GM12878 (cell line): ENCODE results near the gene LRRC10B. TPM values are rescaled to one million over a fixed set of nuclear protein-coding genes. Genes with fewer than 3 reads are reported as not detected.

ENCODE experiments used
- ATAC-seq: fragments of 200-7000 bp; cut with Tn5 transposase; 3 replicates; pipeline ENCODE4 v1.9.1; 2020; ENCODE audit warnings: mild to moderate bottlenecking, moderate library complexity
- BruUV-seq: library from RNA; stranded (reverse); fragments of 400-500 nt; replicated peaks from 2 replicates; lab custom pipeline; 2021; lab: Mats Ljungman, UMichigan
- CTCF ChIA-PET: fragments of 300-600 bp; sonication (Branson Sonifier 250); formaldehyde crosslinking; extraction: SDS; loops from one replicate; lab custom pipeline; 2021; ENCODE audit warnings: inconsistent platforms; lab: Yijun Ruan, JAX
- POLR2A ChIA-PET: fragments of 350-600 bp; formaldehyde crosslinking; extraction: SDS; loops from one replicate; lab custom pipeline; 2021; ENCODE audit warnings: inconsistent platforms; lab: Charles Lee
- RAD21 ChIA-PET: fragments of 300-600 bp; sonication (Branson Sonifier 250); formaldehyde crosslinking; loops from one replicate; lab custom pipeline; 2023; ENCODE audit warnings: antibody characterized with exemption; ENCODE audit not compliant: unreplicated experiment; lab: Charles Lee
- SMC1A ChIA-PET: fragments of 300-600 bp; sonication (Branson Sonifier 250); formaldehyde crosslinking; loops from one replicate; lab custom pipeline; 2023; ENCODE audit not compliant: unreplicated experiment, uncharacterized antibody; lab: Charles Lee
- DNase-seq: peaks from one replicate; pipeline ENCODE4 v3.0.0-alpha.2; 2011; ENCODE audit warnings: low read depth, low spot score
- FAIRE-seq: peaks from 3 replicates; lab custom pipeline; 2011; peaks lifted over from hg19 to GRCh38; lab: Jason Lieb, UNC
- H2AFZ ChIP-seq: 2 replicates; pipeline ENCODE4 v1.6.0; 2011; ENCODE audit warnings: low read depth, low read length, control low read depth; ENCODE audit not compliant: control insufficient read depth
- H3K27ac ChIP-seq: 2 replicates; pipeline ENCODE4 v1.5.1; 2011; ENCODE audit warnings: control low read depth; ENCODE audit not compliant: control insufficient read depth, insufficient read depth
- H3K27me3 ChIP-seq, 2 experiments: replicated peaks in 1 of 2; 2 replicates each; pipeline versions ENCODE4 v1.6.0 to v1.6.1; 2011; ENCODE audit warnings: low read length in 1 of 2; ENCODE audit not compliant: control insufficient read depth in 2 of 2, insufficient read depth in 2 of 2
- H3K36me3 ChIP-seq, 2 experiments: 2 replicates each; pipeline ENCODE4 v1.5.1; 2011; ENCODE audit warnings: low read length in 1 of 2; ENCODE audit not compliant: control insufficient read depth in 2 of 2, insufficient read depth in 2 of 2
- H3K4me1 ChIP-seq: 2 replicates; pipeline ENCODE4 v1.6.1; 2011; ENCODE audit warnings: mild to moderate bottlenecking, low read length, moderate library complexity, mixed read lengths; ENCODE audit not compliant: control insufficient read depth, insufficient read depth
- H3K4me2 ChIP-seq: 2 replicates; pipeline ENCODE4 v1.6.0; 2011; ENCODE audit warnings: control low read depth; ENCODE audit not compliant: control insufficient read depth, insufficient read depth
- H3K4me3 ChIP-seq: fragments of 200-600 bp; sonication (generic); 2 replicates; pipeline ENCODE4 v1.5.1; 2016
- H3K79me2 ChIP-seq: 2 replicates; pipeline ENCODE4 v1.6.0; 2011; ENCODE audit warnings: low read length; ENCODE audit not compliant: control insufficient read depth, insufficient read depth
- H3K9ac ChIP-seq: 2 replicates; pipeline ENCODE4 v1.8.0; 2011; ENCODE audit warnings: low read length, control low read depth, mixed read lengths; ENCODE audit not compliant: control insufficient read depth, insufficient read depth
- H3K9me3 ChIP-seq: replicated peaks from 3 replicates; pipeline ENCODE4 v1.5.1; 2011; ENCODE audit warnings: mild to moderate bottlenecking, low read length; ENCODE audit not compliant: control insufficient read depth, insufficient read depth
- H4K20me1 ChIP-seq: 2 replicates; pipeline ENCODE4 v1.6.0; 2011; ENCODE audit not compliant: control insufficient read depth, insufficient read depth
- ATF7 ChIP-seq: fragments of 450-650 bp; IDR thresholded peaks from 2 replicates; pipeline ENCODE4 v1.6.1; 2016; ENCODE audit warnings: low read depth, mild to moderate bottlenecking
- BCLAF1 ChIP-seq: fragments of 450-650 bp; IDR thresholded peaks from 2 replicates; pipeline ENCODE4 v1.6.1; 2017; ENCODE audit warnings: antibody characterized with exemption, mild to moderate bottlenecking, moderate library complexity
- CUX1 ChIP-seq: IDR thresholded peaks from 2 replicates; pipeline ENCODE4 v1.6.1; 2012; ENCODE audit warnings: improper control_type of control experiment, low read depth, low read length; ENCODE audit not compliant: insufficient replicate concordance
- EZH2 ChIP-seq: IDR thresholded peaks from 2 replicates; pipeline ENCODE4 v1.6.1; 2012; ENCODE audit warnings: low read depth, mild to moderate bottlenecking, control low read depth, inconsistent platforms, low read length, borderline replicate concordance; ENCODE audit not compliant: control insufficient read depth
- FOXK2 ChIP-seq: fragments of 450-650 bp; IDR thresholded peaks from 2 replicates; pipeline ENCODE4 v1.6.1; 2017; ENCODE audit warnings: mild to moderate bottlenecking, moderate library complexity
- JUNB ChIP-seq: IDR thresholded peaks from 2 replicates; pipeline ENCODE4 v1.6.1; 2016; ENCODE audit warnings: antibody characterized with exemption, mild to moderate bottlenecking
- NBN ChIP-seq: fragments of 450-650 bp; IDR thresholded peaks from 2 replicates; pipeline ENCODE4 v1.6.1; 2016
- NR2F1 ChIP-seq: fragments of 450-650 bp; conservative IDR thresholded peaks from 2 replicates; pipeline ENCODE4 v1.6.1; 2017; ENCODE audit warnings: mild to moderate bottlenecking
- RFX5 ChIP-seq: IDR thresholded peaks from 2 replicates; pipeline ENCODE4 v1.6.1; 2011; ENCODE audit warnings: low read depth, low read length, improper control_type of control experiment
- STAT3 ChIP-seq: IDR thresholded peaks from 2 replicates; pipeline ENCODE4 v1.6.1; 2011; ENCODE audit warnings: low read depth, low read length, improper control_type of control experiment
- SUZ12 ChIP-seq: fragments of 200-600 bp; sonication (generic); IDR thresholded peaks from one replicate; pipeline ENCODE4 v1.6.1; 2018; ENCODE audit warnings: antibody characterized with exemption, mild to moderate bottlenecking; ENCODE audit not compliant: unreplicated experiment
- USF2 ChIP-seq: IDR thresholded peaks from 2 replicates; pipeline ENCODE4 v1.6.1; 2011; ENCODE audit warnings: low read depth, low read length, improper control_type of control experiment, borderline replicate concordance
- WGBS: methylation state at CpG from one replicate; pipeline ENCODE4 v1.1.6; 2016; ENCODE audit warnings: low lambda C conversion rate; ENCODE audit not compliant: insufficient replicate concordance, insufficient coverage; ENCODE audit errors: missing lambda C conversion rate; 5-methylcytosine and 5-hydroxymethylcytosine counted together
- in situ Hi-C: fragments of 300-500 bp; cut with MboI; formaldehyde crosslinking; loops from 9 replicates; pipeline ENCODE4 v1.14.3; 2018; ENCODE audit warnings: mixed read lengths
- intact Hi-C: fragments of 100-400 bp; cut with micrococcal nuclease; formaldehyde crosslinking; loops from one replicate; pipeline ENCODE4 v1.14.2; 2022; ENCODE audit not compliant: unreplicated experiment
- polyA plus RNA-seq, 11 experiments: library from polyadenylated mRNA; depleted of rRNA in 4 of 11; unstranded in 6 of 11; stranded (reverse) in 5 of 11; fragments of >200 nt; fragmentation: Nextera tagmentation in 4 of 11; fragmentation: Illumina TruSeq in 1 of 11; extraction: Ambion mirVana in 4 of 11; extraction: Trizol in 1 of 11; gene quantifications; 1 replicate in 1 of 11; 2 replicates in 10 of 11; pipeline versions ENCODE4 v1.2.1 to v1.2.3, GENCODE V29; 2011 to 2016; ENCODE audit warnings: inconsistent platforms in 2 of 11, missing spikeins in 2 of 11, low read depth in 1 of 11
- total RNA-seq, 4 experiments: library from RNA; depleted of rRNA in 3 of 4; stranded (reverse); fragments of >200 nt in 3 of 4; fragmentation: Illumina TruSeq in 1 of 4; extraction: Trizol in 1 of 4; gene quantifications; 2 replicates each; pipeline versions ENCODE4 v1.2.1 to v1.2.3, GENCODE V29; 2013 to 2021

LRRC10B gene
- total and polyA plus RNA-seq, 10 of the 15 experiments (the other 5 are each of a cell fraction or from before 2014, with no cell fraction given), result not detected

GRCh38 chr11:61515686-61516085, 7.1 kb downstream of the LRRC10B start:
- H3K27me3 ChIP-seq, result peaks cover 1 to 2% of the 10 kb centered on the region in 2 experiments; a peak in 2 of 4 replicates
- H3K4me1 ChIP-seq, result no peaks in the 10 kb centered on the region
- no peaks in the 10 kb centered on the region; the same call in 1 of the 2 replicates for H4K20me1 ChIP-seq
- ATAC-seq (no peak), FAIRE-seq (no peak), DNase-seq (no peak)
- WGBS, result 36% methylated on average over 10 of the region's 10 CpGs
- no peaks in the 10 kb centered on the region for H3K36me3 ChIP-seq
- intact Hi-C loops (loop anchor here (1.0 kb wide), 1 partner anchor 69 kb away; no protein-coding TSS in a partner anchor), in situ Hi-C loops (no loop called here)
- SMC1A ChIA-PET, result no interaction called here
- H3K4me3 ChIP-seq, result no peak overlapping the region
- no peaks in the 10 kb centered on the region for H3K79me2 ChIP-seq
- H3K9me3 ChIP-seq, result no peaks in the 10 kb centered on the region
- H2AFZ ChIP-seq, result no peak overlapping the region
- RAD21 ChIA-PET, result interaction anchor here (0.8 to 4.6 kb wide), 3 partner anchors 33 to 69 kb away, joined by 3 to 26 read pairs (median 12); no protein-coding TSS in a partner anchor
- BruUV-seq, result no TSS peak
- TF ChIP-seq EZH2 (no peak), ATF7 (no peak), CUX1 (no peak), RFX5 (no peak), USF2 (no peak), SUZ12 (no peak), NBN (no peak), NR2F1 (no peak), BCLAF1 (no peak), STAT3 (no peak), FOXK2 (no peak), JUNB (no peak)
- no peak overlapping the region for H3K9ac ChIP-seq
- H3K27ac ChIP-seq, result no peak overlapping the region
- POLR2A ChIA-PET, result no interaction called here
- H3K4me2 ChIP-seq, result no peak overlapping the region
- CTCF ChIA-PET, result interaction anchor here (1.6 to 4.1 kb wide), 7 partner anchors 10 to 123 kb away, joined by 5 to 67 read pairs (median 19); no protein-coding TSS in a partner anchor
